Measurements from ENCODE around the gene TRAM2.

- TF ChIP-seq, protein P1, sequence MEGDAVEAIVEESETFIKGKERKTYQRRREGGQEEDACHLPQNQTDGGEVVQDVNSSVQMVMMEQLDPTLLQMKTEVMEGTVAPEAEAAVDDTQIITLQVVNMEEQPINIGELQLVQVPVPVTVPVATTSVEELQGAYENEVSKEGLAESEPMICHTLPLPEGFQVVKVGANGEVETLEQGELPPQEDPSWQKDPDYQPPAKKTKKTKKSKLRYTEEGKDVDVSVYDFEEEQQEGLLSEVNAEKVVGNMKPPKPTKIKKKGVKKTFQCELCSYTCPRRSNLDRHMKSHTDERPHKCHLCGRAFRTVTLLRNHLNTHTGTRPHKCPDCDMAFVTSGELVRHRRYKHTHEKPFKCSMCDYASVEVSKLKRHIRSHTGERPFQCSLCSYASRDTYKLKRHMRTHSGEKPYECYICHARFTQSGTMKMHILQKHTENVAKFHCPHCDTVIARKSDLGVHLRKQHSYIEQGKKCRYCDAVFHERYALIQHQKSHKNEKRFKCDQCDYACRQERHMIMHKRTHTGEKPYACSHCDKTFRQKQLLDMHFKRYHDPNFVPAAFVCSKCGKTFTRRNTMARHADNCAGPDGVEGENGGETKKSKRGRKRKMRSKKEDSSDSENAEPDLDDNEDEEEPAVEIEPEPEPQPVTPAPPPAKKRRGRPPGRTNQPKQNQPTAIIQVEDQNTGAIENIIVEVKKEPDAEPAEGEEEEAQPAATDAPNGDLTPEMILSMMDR (IDR thresholded peaks at IDR 0.05), result no peak
- TF ChIP-seq POLR2AphosphoS5 (IDR thresholded peaks at IDR 0.05) (no peak), POLR2A (IDR thresholded peaks at IDR 0.05) (no peak)
Measured at GRCh38 chr6:52546192-52546591, 30.7 kb downstream of the TRAM2 start.
